ENCODE measurements around the gene ROR2. TPM values are rescaled to one million over a fixed set of nuclear protein-coding genes. Genes with fewer than 3 reads are reported as not detected.
A peak's percentile ranks its signal among the peaks of the same experiment; 100 is the strongest.
"Not testable (repeated sequence)": the region's sequence is repeated elsewhere in the genome, so short reads cannot be mapped to it uniquely, and the experiment has no call there.

Gene ROR2
- total RNA-seq, 1 experiment from 2014 or later, result 5.9 TPM

DNA sequence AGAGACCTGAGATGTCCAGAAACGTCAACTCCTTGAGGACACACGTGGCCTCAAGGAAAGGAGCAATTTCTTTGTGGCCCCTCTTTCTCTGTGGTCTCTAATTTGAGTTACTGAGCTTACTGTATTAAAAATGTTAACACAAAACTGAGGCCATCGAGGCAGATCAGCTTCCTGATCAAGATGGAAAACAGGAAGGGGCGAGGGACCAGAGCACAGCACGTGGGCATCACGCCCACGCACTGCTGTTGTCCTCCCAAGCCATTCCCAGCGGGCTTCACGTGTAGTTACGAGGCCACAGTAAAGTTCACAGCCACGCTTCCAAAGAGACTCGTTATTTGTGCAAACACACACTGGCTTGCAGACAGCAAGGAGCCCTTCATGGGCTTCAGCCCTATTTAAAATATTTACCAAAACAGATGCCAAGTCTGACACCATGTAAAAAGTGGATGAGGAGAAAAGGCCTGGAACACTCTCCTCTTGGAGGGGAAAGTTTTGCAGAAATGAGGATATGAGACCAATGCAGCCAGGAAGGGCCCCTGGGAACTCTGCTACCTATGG lies 149.5 kb downstream of the ROR2 start:
- H3K4me1 ChIP-seq (ENCODE audit: control insufficient read depth, insufficient read depth, low read length), result no peaks in the 10 kb centered on the region
- ATAC-seq (no peak), DNase-seq (ENCODE audit: low read depth, low spot score) (no peak)
- in situ Hi-C loops (cut with HindIII; ENCODE audit: low pct_unique_long_range_greater_than_20kb, low sequenced_read_pairs) (no loop called here), intact Hi-C loops (cut with micrococcal nuclease; ENCODE audit: unreplicated experiment) (no loop called here)
- no peaks in the 10 kb centered on the region for H3K36me3 ChIP-seq (ENCODE audit: control insufficient read depth, insufficient read depth, low read length)
- BruUV-seq (replicated peaks), result no TSS peak
- CTCF ChIA-PET, result no interaction called here
- TF ChIP-seq, protein P1, sequence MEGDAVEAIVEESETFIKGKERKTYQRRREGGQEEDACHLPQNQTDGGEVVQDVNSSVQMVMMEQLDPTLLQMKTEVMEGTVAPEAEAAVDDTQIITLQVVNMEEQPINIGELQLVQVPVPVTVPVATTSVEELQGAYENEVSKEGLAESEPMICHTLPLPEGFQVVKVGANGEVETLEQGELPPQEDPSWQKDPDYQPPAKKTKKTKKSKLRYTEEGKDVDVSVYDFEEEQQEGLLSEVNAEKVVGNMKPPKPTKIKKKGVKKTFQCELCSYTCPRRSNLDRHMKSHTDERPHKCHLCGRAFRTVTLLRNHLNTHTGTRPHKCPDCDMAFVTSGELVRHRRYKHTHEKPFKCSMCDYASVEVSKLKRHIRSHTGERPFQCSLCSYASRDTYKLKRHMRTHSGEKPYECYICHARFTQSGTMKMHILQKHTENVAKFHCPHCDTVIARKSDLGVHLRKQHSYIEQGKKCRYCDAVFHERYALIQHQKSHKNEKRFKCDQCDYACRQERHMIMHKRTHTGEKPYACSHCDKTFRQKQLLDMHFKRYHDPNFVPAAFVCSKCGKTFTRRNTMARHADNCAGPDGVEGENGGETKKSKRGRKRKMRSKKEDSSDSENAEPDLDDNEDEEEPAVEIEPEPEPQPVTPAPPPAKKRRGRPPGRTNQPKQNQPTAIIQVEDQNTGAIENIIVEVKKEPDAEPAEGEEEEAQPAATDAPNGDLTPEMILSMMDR (IDR thresholded peaks at IDR 0.05), result no peak
- TF ChIP-seq TCF7L2 (IDR thresholded peaks at IDR 0.05; ENCODE audit: low read depth, low read length) (no peak), POLR2AphosphoS5 (IDR thresholded peaks at IDR 0.05; ENCODE audit: low read depth, low read length) (no peak), SIN3A (IDR thresholded peaks at IDR 0.05; ENCODE audit: borderline replicate concordance, insufficient read depth, low read depth, low read length) (no peak)
- TF ChIP-seq, protein P2, sequence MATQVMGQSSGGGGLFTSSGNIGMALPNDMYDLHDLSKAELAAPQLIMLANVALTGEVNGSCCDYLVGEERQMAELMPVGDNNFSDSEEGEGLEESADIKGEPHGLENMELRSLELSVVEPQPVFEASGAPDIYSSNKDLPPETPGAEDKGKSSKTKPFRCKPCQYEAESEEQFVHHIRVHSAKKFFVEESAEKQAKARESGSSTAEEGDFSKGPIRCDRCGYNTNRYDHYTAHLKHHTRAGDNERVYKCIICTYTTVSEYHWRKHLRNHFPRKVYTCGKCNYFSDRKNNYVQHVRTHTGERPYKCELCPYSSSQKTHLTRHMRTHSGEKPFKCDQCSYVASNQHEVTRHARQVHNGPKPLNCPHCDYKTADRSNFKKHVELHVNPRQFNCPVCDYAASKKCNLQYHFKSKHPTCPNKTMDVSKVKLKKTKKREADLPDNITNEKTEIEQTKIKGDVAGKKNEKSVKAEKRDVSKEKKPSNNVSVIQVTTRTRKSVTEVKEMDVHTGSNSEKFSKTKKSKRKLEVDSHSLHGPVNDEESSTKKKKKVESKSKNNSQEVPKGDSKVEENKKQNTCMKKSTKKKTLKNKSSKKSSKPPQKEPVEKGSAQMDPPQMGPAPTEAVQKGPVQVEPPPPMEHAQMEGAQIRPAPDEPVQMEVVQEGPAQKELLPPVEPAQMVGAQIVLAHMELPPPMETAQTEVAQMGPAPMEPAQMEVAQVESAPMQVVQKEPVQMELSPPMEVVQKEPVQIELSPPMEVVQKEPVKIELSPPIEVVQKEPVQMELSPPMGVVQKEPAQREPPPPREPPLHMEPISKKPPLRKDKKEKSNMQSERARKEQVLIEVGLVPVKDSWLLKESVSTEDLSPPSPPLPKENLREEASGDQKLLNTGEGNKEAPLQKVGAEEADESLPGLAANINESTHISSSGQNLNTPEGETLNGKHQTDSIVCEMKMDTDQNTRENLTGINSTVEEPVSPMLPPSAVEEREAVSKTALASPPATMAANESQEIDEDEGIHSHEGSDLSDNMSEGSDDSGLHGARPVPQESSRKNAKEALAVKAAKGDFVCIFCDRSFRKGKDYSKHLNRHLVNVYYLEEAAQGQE (IDR thresholded peaks at IDR 0.05; ENCODE audit: insufficient read depth in 1 of 2, low read depth in 2 of 2, low read length in 1 of 2), result no peak
- H3K4me3 ChIP-seq (ENCODE audit: low read depth in 2 of 2, low read length in 2 of 2), result no peak overlapping the region
- POLR2A ChIA-PET, result no interaction called here
- no peaks in the 10 kb centered on the region for H3K9me3 ChIP-seq (ENCODE audit: control insufficient read depth, insufficient read depth, low read depth, low read length)
- no peaks in the 10 kb centered on the region for H3K27me3 ChIP-seq (ENCODE audit: control insufficient read depth, insufficient read depth, low read length)
- no peak overlapping the region for H3K27ac ChIP-seq (ENCODE audit: low read length)

DNA sequence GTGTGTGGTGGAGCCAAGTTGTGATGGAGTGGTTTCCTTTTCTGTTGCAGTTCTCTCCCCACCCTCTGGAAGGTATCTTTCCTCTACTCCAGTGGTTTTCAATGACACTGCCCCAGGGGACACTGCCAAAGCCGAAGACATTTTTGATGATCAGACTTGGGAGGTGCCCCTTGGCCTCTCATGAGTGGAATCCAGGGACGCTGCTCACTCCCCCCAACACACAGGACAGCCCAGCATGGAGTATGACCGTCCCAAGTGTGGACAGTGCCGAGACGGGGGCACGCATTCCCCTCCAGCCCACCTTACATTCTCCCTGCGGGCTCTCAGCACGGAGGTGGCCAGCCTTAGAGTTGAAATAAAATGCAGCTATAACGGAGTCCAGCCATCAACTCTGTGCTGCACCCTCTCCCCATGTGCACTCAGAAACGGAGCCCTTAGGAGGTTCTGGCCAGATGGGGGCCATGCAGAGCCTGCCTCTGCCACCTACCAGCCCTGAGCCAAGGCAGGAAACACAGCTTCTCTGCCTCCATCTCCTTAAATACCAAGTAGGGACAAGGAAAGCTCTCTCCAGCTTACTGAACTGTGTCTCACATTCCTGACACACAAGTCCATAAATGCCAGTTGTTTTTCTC lies 150.8 kb downstream of the ROR2 start:
- Histone ChIP-seq H3K4me1 (ENCODE audit: control insufficient read depth, insufficient read depth, low read length) (no peaks in the 10 kb centered on the region), H3K27me3 (ENCODE audit: control insufficient read depth, insufficient read depth, low read length) (no peaks in the 10 kb centered on the region), H3K4me3 (ENCODE audit: low read depth in 2 of 2, low read length in 2 of 2) (peak overlapping the region in 1 of 2 experiments; percentile 39; a peak in 2 of 4 replicates), H3K36me3 (ENCODE audit: control insufficient read depth, insufficient read depth, low read length) (no peaks in the 10 kb centered on the region), H3K9me3 (ENCODE audit: control insufficient read depth, insufficient read depth, low read depth, low read length) (no peaks in the 10 kb centered on the region), H3K27ac (ENCODE audit: low read length) (no peak overlapping the region)
- peak; percentile 56; the same call in 1 of the 2 replicates for ATAC-seq
- DNase-seq (ENCODE audit: low read depth, low spot score), result no peak
- no TSS peak for BruUV-seq (replicated peaks)
- ChIA-PET POLR2A (interaction anchor here (0.6 kb wide), 1 partner anchor 362 kb away, joined by 5 read pairs; no protein-coding TSS in a partner anchor), CTCF (no interaction called here)
- intact Hi-C loops (cut with micrococcal nuclease; ENCODE audit: unreplicated experiment), result no loop called here
- TF ChIP-seq SIN3A (IDR thresholded peaks at IDR 0.05; ENCODE audit: borderline replicate concordance, insufficient read depth, low read depth, low read length) (no peak), POLR2AphosphoS5 (IDR thresholded peaks at IDR 0.05; ENCODE audit: low read depth, low read length) (no peak), TCF7L2 (IDR thresholded peaks at IDR 0.05; ENCODE audit: low read depth, low read length) (no peak)
- TF ChIP-seq, protein P2 (IDR thresholded peaks at IDR 0.05; ENCODE audit: insufficient read depth in 1 of 2, low read depth in 2 of 2, low read length in 1 of 2), result no peak
- TF ChIP-seq, protein P1 (IDR thresholded peaks at IDR 0.05), result no peak
- in situ Hi-C loops (cut with HindIII; ENCODE audit: low pct_unique_long_range_greater_than_20kb, low sequenced_read_pairs), result no loop called here

DNA sequence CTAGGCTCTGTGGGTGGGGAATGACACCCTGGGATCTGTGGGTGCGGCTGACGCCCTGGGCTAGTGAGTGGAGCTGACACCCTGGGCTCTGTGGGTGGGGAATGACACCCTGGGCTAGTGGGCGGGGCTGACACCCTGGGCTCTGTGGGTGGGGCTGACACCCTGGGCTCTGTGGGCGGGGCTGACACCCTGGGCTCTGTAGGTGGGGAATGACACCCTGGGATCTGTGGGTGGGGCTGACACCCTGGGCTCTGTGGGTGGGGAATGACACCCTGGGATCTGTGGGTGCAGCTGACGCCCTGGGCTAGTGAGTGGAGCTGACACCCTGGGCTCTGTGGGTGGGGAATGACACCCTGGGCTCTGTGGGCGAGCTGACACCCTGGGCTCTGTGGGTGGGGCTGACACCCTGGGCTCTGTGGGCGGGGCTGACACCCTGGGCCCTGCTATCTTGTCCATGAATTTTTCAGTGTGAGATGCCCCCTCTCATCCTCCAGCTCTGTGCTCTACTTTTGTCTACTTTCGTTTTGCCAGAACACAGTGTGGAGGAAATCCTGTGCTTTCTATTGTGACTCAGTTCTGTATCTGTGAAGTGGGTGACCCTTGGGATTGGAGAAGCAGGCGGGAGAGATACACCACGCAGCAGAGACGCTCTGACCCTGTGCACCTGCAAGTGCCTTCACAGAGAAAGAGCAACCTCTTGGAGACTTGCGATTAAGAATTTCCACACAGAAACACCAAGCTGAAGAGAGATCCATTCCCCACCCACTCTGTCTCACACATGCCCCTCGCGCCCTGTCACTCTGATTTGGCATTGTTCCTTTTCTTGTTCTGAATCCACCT lies 151.5 kb downstream of the ROR2 start:
- CTCF ChIA-PET; H3K9me3 ChIP-seq (ENCODE audit: control insufficient read depth, insufficient read depth, low read depth, low read length); H3K4me1 ChIP-seq (ENCODE audit: control insufficient read depth, insufficient read depth, low read length); intact Hi-C loops (cut with micrococcal nuclease; ENCODE audit: unreplicated experiment); H3K27ac ChIP-seq (ENCODE audit: low read length); DNase-seq (ENCODE audit: low read depth, low spot score); ATAC-seq; H3K27me3 ChIP-seq (ENCODE audit: control insufficient read depth, insufficient read depth, low read length); in situ Hi-C loops (cut with HindIII; ENCODE audit: low pct_unique_long_range_greater_than_20kb, low sequenced_read_pairs); H3K36me3 ChIP-seq (ENCODE audit: control insufficient read depth, insufficient read depth, low read length); BruUV-seq (replicated peaks): not testable (repeated sequence)
- H3K4me3 ChIP-seq (ENCODE audit: low read depth in 2 of 2, low read length in 2 of 2), result peak overlapping the region; percentile 3 to 39; a peak in 3 of 4 replicates
- POLR2A ChIA-PET, result interaction anchor here (0.6 kb wide), 1 partner anchor 363 kb away, joined by 5 read pairs; no protein-coding TSS in a partner anchor

Data from Panc1 (cell line).